Measurements from ENCODE around the gene CDH26. TPM values are rescaled to one million over a fixed set of nuclear protein-coding genes. Genes with fewer than 3 reads are reported as not detected.

The CDH26 gene
- total and polyA plus RNA-seq, 2 experiments from 2014 or later = 2.0 TPM

DNA sequence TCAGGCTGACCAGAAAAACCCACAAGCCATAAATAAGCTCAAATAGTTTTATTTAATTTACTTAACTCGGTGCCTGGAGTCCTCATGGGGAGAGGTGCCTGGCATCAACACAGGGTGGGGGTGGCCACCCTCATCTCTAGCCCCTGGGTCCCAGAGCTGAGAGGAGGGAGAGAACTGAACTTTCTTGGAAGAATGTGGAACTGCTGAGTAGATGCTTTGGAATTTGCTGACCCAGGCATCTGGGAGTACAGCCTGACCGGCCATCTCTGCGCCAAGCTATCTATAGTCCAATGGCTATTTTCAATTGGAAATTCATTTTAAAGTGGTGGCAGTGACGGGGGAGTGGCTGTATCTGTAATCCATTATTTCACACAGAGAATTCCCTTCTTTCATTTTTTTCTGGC is 104.8 kb downstream of the CDH26 start:
- H3K4me2 ChIP-seq = no peak overlapping the region
- no peak for DNase-seq (ENCODE audit: low spot score)
- no peaks in the 10 kb centered on the region for H3F3A ChIP-seq (replicated peaks; ENCODE audit: low read depth)
- Mint-ChIP-seq H3K27me3 (ENCODE audit: insufficient read depth, low read depth, poor library complexity) (peaks cover 6% of the 10 kb centered on the region), H3K36me3 (ENCODE audit: low read depth) (no peaks in the 10 kb centered on the region), H3K27ac (no peak overlapping the region), H3K4me1 (peaks cover 3% of the 10 kb centered on the region), H3K4me3 (no peak overlapping the region), H3K9me3 (peaks cover 5% of the 10 kb centered on the region; the same call in 1 of the 3 replicates)
- no peak for ATAC-seq
- H4K20me1 ChIP-seq (replicated peaks; ENCODE audit: insufficient read depth) = no peaks in the 10 kb centered on the region
- no peaks in the 10 kb centered on the region for H3K79me2 ChIP-seq (replicated peaks; ENCODE audit: insufficient read depth)
- H3K4me3 ChIP-seq = no peak overlapping the region
- TF ChIP-seq STAT1 (IDR thresholded peaks at IDR 0.05; ENCODE audit: unreplicated experiment) (no peak), NANOG (IDR thresholded peaks at IDR 0.05; ENCODE audit: borderline replicate concordance) (no peak), JUNB (IDR thresholded peaks at IDR 0.05; ENCODE audit: unreplicated experiment) (no peak), EZH2phosphoT487 (IDR thresholded peaks at IDR 0.05; ENCODE audit: unreplicated experiment) (no peak), ZNF114 (CRISPR knock-in tag; IDR thresholded peaks at IDR 0.05) (no peak), EZH2 (IDR thresholded peaks at IDR 0.05; ENCODE audit: low read depth, unreplicated experiment) (no peak), ZNF331 (CRISPR knock-in tag; IDR thresholded peaks at IDR 0.05; ENCODE audit: low read depth) (no peak), POLR2AphosphoS5 (IDR thresholded peaks at IDR 0.05; ENCODE audit: low read depth) (no peak), CREB1 (CRISPR knock-in tag; IDR thresholded peaks at IDR 0.05; ENCODE audit: low read depth) (no peak)
- TF ChIP-seq, protein P1, sequence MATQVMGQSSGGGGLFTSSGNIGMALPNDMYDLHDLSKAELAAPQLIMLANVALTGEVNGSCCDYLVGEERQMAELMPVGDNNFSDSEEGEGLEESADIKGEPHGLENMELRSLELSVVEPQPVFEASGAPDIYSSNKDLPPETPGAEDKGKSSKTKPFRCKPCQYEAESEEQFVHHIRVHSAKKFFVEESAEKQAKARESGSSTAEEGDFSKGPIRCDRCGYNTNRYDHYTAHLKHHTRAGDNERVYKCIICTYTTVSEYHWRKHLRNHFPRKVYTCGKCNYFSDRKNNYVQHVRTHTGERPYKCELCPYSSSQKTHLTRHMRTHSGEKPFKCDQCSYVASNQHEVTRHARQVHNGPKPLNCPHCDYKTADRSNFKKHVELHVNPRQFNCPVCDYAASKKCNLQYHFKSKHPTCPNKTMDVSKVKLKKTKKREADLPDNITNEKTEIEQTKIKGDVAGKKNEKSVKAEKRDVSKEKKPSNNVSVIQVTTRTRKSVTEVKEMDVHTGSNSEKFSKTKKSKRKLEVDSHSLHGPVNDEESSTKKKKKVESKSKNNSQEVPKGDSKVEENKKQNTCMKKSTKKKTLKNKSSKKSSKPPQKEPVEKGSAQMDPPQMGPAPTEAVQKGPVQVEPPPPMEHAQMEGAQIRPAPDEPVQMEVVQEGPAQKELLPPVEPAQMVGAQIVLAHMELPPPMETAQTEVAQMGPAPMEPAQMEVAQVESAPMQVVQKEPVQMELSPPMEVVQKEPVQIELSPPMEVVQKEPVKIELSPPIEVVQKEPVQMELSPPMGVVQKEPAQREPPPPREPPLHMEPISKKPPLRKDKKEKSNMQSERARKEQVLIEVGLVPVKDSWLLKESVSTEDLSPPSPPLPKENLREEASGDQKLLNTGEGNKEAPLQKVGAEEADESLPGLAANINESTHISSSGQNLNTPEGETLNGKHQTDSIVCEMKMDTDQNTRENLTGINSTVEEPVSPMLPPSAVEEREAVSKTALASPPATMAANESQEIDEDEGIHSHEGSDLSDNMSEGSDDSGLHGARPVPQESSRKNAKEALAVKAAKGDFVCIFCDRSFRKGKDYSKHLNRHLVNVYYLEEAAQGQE (IDR thresholded peaks at IDR 0.05; ENCODE audit: unreplicated experiment) = no peak
- TF ChIP-seq, protein P2, sequence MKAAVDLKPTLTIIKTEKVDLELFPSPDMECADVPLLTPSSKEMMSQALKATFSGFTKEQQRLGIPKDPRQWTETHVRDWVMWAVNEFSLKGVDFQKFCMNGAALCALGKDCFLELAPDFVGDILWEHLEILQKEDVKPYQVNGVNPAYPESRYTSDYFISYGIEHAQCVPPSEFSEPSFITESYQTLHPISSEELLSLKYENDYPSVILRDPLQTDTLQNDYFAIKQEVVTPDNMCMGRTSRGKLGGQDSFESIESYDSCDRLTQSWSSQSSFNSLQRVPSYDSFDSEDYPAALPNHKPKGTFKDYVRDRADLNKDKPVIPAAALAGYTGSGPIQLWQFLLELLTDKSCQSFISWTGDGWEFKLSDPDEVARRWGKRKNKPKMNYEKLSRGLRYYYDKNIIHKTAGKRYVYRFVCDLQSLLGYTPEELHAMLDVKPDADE (IDR thresholded peaks at IDR 0.05) = no peak
- TF ChIP-seq, protein P3, sequence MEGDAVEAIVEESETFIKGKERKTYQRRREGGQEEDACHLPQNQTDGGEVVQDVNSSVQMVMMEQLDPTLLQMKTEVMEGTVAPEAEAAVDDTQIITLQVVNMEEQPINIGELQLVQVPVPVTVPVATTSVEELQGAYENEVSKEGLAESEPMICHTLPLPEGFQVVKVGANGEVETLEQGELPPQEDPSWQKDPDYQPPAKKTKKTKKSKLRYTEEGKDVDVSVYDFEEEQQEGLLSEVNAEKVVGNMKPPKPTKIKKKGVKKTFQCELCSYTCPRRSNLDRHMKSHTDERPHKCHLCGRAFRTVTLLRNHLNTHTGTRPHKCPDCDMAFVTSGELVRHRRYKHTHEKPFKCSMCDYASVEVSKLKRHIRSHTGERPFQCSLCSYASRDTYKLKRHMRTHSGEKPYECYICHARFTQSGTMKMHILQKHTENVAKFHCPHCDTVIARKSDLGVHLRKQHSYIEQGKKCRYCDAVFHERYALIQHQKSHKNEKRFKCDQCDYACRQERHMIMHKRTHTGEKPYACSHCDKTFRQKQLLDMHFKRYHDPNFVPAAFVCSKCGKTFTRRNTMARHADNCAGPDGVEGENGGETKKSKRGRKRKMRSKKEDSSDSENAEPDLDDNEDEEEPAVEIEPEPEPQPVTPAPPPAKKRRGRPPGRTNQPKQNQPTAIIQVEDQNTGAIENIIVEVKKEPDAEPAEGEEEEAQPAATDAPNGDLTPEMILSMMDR (conservative IDR thresholded peaks at IDR 0.05; ENCODE audit: low read depth in 2 of 2) = no peak
- TF ChIP-seq, protein P4, sequence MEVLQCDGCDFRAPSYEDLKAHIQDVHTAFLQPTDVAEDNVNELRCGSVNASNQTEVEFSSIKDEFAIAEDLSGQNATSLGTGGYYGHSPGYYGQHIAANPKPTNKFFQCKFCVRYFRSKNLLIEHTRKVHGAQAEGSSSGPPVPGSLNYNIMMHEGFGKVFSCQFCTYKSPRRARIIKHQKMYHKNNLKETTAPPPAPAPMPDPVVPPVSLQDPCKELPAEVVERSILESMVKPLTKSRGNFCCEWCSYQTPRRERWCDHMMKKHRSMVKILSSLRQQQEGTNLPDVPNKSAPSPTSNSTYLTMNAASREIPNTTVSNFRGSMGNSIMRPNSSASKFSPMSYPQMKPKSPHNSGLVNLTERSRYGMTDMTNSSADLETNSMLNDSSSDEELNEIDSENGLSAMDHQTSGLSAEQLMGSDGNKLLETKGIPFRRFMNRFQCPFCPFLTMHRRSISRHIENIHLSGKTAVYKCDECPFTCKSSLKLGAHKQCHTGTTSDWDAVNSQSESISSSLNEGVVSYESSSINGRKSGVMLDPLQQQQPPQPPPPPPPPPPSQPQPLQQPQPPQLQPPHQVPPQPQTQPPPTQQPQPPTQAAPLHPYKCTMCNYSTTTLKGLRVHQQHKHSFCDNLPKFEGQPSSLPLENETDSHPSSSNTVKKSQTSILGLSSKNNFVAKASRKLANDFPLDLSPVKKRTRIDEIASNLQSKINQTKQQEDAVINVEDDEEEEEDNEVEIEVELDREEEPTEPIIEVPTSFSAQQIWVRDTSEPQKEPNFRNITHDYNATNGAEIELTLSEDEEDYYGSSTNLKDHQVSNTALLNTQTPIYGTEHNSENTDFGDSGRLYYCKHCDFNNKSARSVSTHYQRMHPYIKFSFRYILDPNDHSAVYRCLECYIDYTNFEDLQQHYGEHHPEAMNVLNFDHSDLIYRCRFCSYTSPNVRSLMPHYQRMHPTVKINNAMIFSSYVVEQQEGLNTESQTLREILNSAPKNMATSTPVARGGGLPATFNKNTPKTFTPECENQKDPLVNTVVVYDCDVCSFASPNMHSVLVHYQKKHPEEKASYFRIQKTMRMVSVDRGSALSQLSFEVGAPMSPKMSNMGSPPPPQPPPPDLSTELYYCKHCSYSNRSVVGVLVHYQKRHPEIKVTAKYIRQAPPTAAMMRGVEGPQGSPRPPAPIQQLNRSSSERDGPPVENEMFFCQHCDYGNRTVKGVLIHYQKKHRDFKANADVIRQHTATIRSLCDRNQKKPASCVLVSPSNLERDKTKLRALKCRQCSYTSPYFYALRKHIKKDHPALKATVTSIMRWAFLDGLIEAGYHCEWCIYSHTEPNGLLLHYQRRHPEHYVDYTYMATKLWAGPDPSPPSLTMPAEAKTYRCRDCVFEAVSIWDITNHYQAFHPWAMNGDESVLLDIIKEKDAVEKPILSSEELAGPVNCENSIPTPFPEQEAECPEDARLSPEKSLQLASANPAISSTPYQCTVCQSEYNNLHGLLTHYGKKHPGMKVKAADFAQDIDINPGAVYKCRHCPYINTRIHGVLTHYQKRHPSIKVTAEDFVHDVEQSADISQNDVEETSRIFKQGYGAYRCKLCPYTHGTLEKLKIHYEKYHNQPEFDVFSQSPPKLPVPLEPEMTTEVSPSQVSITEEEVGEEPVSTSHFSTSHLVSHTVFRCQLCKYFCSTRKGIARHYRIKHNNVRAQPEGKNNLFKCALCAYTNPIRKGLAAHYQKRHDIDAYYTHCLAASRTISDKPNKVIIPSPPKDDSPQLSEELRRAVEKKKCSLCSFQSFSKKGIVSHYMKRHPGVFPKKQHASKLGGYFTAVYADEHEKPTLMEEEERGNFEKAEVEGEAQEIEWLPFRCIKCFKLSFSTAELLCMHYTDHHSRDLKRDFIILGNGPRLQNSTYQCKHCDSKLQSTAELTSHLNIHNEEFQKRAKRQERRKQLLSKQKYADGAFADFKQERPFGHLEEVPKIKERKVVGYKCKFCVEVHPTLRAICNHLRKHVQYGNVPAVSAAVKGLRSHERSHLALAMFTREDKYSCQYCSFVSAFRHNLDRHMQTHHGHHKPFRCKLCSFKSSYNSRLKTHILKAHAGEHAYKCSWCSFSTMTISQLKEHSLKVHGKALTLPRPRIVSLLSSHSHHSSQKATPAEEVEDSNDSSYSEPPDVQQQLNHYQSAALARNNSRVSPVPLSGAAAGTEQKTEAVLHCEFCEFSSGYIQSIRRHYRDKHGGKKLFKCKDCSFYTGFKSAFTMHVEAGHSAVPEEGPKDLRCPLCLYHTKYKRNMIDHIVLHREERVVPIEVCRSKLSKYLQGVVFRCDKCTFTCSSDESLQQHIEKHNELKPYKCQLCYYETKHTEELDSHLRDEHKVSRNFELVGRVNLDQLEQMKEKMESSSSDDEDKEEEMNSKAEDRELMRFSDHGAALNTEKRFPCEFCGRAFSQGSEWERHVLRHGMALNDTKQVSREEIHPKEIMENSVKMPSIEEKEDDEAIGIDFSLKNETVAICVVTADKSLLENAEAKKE (CRISPR knock-in tag; IDR thresholded peaks at IDR 0.05) = no peak
- H2AFZ ChIP-seq = no peak overlapping the region
- H3K27me3 ChIP-seq (ENCODE audit: insufficient read depth) = no peaks in the 10 kb centered on the region
- no peak overlapping the region for H3K27ac ChIP-seq (ENCODE audit: low read depth)
- H3K36me3 ChIP-seq (ENCODE audit: insufficient read depth) = no peaks in the 10 kb centered on the region
- H3K9me2 ChIP-seq (ENCODE audit: insufficient read depth) = no peaks in the 10 kb centered on the region
- peaks cover 9% of the 10 kb centered on the region for H3K4me1 ChIP-seq (ENCODE audit: insufficient read depth)
